Measurements from ENCODE around the gene BAHCC1. TPM values are rescaled to one million over a fixed set of nuclear protein-coding genes. Genes with fewer than 3 reads are reported as not detected.

The BAHCC1 gene
- total and polyA plus RNA-seq, 2 of the 8 experiments (the other 6 are each of a cell fraction or from before 2014, with no cell fraction given) = 0.26 to 0.58 TPM

GRCh38 chr17:81402530-81402941, 7.3 kb downstream of the BAHCC1 start (continued):
- TF ChIP-seq CHD7 (IDR thresholded peaks at IDR 0.05; ENCODE audit: insufficient replicate concordance, low read length) (no peak), POLR2AphosphoS5 (IDR thresholded peaks at IDR 0.05; ENCODE audit: low read depth, low read length) (no peak), RNF2 (IDR thresholded peaks at IDR 0.05; ENCODE audit: borderline replicate concordance, low read depth, low read length, missing control alignments, poor library complexity, severe bottlenecking) (peak; percentile 13), YY1 (IDR thresholded peaks at IDR 0.05; ENCODE audit: low read depth, low read length) (0 out of 2 replicates have a peak, but pooled peaks have one; percentile 18), ASH2L (IDR thresholded peaks at IDR 0.05; ENCODE audit: low read length) (peak; percentile 59), KDM1A (IDR thresholded peaks at IDR 0.05; ENCODE audit: borderline replicate concordance, low read length) (0 out of 2 replicates have a peak, but pooled peaks have one; percentile 36), CHD2 (IDR thresholded peaks at IDR 0.05; ENCODE audit: low read length) (no peak), BCL11A (IDR thresholded peaks at IDR 0.05; ENCODE audit: low read depth in 2 of 2, low read length in 2 of 2) (no peak)

Measured in H1 (cell line).